Measurements from ENCODE around the gene PRKAG2.
"Not testable (repeated sequence)": the region's sequence is repeated elsewhere in the genome, so short reads cannot be mapped to it uniquely, and the experiment has no call there.

Gene PRKAG2

GRCh38 chr7:151837285-151838042, 39.5 kb downstream of the PRKAG2 start:
- no peak for DNase-seq (ENCODE audit: extremely low read depth in 1 of 2, low read depth in 1 of 2)

DNA sequence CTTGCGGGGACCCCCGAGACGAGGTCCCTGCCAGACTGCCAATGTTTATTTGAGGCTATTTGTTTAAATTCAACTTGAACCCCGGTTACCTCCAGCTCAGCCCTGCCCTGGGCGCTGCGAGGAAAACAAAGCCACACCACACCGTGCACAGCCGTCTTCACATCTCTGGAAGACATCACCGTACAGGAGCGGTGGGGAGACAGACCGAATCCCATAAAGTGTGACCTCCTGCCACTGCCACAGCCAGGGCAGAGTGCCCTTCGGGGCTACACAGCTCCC, 40.0 kb downstream of the PRKAG2 start:
- no peak for DNase-seq (ENCODE audit: extremely low read depth in 1 of 2, low read depth in 1 of 2)

DNA sequence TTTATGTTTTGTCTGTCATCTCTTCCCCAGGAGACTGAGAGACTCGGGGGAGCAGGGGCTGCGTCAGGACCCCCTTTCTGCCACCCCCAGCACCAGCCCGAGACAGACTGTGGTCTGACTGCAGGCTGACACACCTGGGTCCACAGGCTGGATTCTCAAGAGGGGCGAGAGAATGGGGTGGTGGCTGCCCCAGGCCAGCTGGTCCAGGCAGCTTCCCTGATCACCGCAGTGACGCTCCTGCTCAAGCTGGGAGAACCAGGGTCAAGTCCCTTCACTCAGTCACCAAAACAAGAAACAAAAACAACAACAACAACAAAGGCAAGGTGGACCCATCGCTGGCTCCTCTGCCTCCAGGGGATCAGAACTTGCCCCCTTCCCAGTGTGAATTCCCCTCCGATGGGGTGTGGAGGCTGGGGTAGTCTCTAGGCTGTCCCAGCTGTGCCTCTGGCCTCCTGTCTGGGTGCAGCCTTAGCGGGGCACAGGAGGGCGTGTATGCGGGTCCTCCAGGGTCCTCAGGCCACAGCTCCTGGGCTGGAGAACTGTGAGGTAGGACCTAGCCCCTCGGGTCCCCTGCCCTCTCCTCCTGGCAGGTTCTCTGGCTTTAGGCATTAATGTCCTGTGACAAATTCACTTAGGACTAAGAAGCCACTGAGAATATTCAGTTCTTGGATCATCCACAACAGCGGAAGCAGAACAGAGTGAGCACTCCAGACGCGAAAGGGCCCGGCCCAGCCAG, 40.6 kb downstream of the PRKAG2 start:
- DNase-seq (ENCODE audit: extremely low read depth in 1 of 2, low read depth in 1 of 2) = no peak

DNA sequence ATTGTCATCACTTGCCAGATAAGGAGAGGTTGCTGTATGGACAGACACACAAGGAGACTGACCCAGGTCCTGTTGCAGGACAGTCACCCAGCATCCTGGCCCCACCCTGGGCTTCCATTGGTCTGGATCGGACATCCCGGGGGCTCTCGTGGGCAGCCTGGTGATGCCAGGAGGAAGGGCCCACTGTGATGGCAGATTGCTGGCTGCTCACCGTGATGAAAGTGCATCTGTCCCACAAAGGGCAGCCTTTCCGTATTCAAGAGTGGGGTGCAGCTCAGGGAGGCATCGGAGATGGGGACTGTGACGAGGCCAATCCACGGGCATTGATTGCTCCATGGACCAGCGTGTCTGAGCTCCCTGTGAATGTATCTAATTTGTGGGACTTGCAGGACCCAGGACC, 41.3 kb downstream of the PRKAG2 start:
- DNase-seq (ENCODE audit: extremely low read depth in 1 of 2, low read depth in 1 of 2) = no peak

DNA sequence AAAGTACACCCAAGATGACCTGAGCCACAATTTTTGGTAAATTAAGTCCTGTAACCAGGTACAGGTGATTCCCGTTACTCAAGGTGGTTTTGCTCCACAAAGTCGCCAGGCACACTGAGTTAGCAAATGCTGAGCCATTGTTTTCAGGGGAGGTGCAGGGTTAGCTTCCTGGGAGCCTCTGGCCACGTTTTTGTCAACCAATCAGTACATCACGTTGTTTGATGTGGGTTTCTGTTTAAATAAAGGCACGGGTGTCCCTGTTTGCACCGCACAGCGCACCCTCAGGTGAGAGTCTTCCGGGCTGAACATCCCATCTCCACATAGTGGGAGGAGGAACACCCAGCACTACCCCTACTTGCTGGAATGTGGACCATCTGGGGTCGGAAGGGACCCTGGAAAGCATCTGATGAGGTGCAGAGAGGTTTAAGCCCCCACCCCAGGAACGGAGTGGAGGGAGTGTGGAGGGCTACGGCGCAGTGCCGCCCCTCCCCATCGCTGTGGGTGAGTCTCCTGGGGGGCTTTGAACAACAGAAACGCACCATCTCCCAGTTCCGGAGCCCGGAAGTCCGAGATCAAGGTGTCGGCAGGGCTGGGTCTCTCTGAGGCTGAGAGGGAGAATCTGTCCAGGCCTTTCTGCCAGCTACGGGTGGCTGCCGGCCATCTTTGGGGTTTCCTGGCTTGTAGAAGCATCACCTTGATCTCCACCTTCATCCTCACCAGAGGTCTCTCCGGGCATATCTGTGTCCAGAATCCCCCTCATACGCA, 42.5 kb downstream of the PRKAG2 start:
- no peak for DNase-seq (ENCODE audit: extremely low read depth in 1 of 2, low read depth in 1 of 2)

DNA sequence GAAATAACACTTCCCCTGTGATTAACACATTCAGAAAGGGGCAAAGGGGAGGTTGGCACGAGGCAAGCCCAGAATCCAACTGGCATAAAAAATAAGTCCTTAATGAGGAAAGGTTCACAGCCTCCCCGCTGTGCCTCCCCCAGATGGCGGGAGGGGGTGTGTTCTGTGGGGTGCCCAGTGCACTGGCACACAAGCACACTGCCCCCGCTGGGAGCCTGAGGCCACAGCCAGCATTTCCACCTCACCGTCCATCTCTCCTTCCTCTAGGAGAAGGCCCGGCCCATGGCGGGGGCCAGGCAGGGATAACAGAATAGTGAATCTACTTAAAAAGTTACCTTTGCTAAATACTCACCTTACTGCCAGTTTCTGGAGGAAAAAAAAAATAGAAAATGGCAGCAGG, 43.2 kb downstream of the PRKAG2 start:
- no peak for DNase-seq (ENCODE audit: extremely low read depth in 1 of 2, low read depth in 1 of 2)

- no peak for DNase-seq (ENCODE audit: extremely low read depth in 1 of 2, low read depth in 1 of 2)
Measured at GRCh38 chr7:151833213-151833651, 43.7 kb downstream of the PRKAG2 start.

- DNase-seq (ENCODE audit: extremely low read depth in 1 of 2, low read depth in 1 of 2) = no peak
Measured at GRCh38 chr7:151832656-151833055, 44.3 kb downstream of the PRKAG2 start.

DNA sequence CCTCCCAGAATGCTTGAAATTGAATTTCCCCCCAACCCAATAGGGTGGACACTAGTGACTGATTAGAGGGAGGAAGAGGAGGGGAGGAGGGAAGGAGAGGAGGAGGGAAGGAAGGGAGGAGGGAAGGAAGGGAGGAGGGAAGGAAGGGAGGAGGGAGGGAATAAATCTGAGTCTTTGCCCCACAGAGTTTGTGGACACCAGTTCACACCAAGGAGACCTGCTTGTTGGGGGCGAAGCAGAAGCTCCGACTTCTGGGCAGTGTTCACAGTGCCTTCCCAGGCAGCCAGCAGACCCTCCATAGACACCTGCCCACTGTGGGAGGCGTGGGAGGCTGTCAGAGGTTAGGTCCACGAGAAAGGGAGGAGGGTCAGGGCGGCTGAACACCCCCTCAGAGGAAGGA, 44.8 kb downstream of the PRKAG2 start:
- no peak for DNase-seq (ENCODE audit: extremely low read depth in 1 of 2, low read depth in 1 of 2)

- DNase-seq (ENCODE audit: extremely low read depth in 1 of 2, low read depth in 1 of 2) = no peak
Measured at GRCh38 chr7:151831606-151832005, 45.3 kb downstream of the PRKAG2 start.

- DNase-seq (ENCODE audit: extremely low read depth in 1 of 2, low read depth in 1 of 2) = no peak
Measured at GRCh38 chr7:151830121-151830830, 46.6 kb downstream of the PRKAG2 start.

- DNase-seq (ENCODE audit: extremely low read depth in 1 of 2, low read depth in 1 of 2) = no peak
Measured at GRCh38 chr7:151829707-151830106, 47.2 kb downstream of the PRKAG2 start.

- no peak for DNase-seq (ENCODE audit: extremely low read depth in 1 of 2, low read depth in 1 of 2)
Measured at GRCh38 chr7:151827620-151828019, 49.3 kb downstream of the PRKAG2 start.

DNA sequence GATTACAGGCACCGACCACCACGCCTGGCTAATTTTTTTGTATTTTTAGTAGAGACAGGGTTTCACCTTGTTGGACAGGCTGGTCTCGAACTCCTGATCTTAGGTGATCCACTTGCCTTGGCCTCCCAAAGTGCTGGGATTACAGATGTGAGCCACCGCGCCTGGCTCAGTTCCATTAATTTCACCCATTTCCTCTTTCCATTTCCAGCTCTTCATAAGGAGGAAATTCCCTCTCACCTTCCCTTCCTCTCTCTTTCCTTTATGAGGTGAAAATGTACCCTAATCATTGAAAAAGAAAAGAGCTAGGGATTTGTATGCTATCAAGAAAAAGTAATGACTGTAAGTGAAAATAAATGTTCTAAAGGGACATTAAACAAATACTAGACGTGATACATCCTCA, 50.6 kb downstream of the PRKAG2 start:
- DNase-seq (ENCODE audit: extremely low read depth in 1 of 2, low read depth in 1 of 2) = not testable (repeated sequence)

DNA sequence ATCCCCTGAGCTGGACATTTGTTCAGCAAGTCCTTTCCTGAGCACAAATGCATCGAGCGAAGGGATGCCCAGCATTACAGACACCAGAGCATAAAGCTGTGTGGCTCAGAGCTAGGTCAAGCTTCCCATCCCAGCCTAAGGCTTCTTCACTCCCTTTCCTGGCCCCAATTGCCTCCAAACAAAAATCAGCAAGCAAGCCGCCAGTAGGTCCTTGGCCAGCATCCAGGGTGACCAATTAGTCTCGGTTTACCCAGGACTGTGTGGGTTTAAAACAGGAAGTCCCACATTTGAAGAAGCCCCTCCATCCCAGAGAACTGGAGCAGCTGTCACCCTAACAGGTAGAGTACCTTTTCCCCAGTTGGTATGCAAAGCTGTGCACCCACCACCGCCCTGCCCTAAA, 51.2 kb downstream of the PRKAG2 start:
- DNase-seq (ENCODE audit: extremely low read depth in 1 of 2, low read depth in 1 of 2) = no peak

DNA sequence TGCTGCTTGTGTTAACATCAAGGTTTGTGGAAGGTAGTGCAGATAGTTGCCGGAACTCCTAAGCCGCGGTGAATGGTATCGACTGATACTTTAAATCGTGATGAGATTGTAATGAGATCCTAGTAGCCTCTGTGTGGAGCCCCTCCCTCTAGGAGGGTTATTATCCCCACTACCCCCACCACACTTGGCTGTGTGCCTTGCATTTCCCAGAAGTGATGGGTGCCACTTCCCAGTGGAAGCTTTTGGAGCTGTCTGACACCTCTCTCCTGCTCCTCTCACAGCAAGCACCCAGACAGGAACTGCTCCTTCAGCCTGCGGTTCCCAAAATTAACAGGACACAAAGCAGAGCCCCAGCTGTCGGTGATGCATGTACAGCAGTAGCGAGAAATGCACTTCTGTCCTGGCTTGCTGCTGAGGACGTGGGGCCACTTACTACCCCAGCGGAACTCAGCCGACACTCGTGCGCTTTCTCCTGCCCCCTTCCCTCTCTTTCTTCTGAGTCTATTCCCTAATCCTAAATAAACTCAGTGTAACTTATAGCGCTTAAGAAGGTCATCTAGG, 52.5 kb downstream of the PRKAG2 start:
- no peak for DNase-seq (ENCODE audit: extremely low read depth in 1 of 2, low read depth in 1 of 2)

DNA sequence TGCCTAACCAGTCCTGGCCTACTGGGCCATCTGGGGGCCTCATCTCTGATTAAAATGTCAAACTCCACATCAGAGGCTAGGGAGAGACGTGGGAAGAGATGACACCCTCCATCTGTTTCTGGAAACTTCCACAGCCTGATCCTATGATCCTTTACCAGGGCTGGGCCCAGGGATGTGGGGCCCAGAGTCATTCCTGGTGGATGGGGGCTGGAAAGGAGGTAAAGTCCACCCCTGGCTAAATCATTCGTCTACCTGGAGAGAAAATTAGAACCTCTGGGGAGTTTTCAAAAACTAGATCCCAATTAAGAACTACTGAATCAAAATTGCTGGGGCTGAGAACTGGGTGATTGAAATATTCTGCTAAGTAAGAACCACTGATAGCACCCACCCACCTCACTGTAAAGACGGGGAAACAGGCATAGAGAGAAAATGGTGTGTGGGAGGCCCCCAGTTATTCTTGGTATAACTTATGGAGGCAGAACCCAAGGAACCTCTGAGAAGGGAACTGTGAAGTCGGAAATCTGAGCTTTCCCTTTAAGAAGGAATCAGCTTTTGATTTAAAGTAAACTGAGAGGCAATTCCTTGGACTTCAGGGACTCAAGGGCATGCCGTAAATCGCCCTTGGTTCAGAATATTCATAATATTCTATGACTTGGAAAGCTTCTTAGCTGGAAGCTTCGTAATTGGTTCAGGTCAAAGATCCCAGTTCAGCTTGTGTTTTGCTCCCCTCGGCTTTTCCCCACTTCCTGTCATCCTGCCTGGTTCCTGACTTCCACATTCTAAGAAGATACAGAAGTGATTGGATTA, 53.1 kb downstream of the PRKAG2 start:
- no peak for DNase-seq (ENCODE audit: extremely low read depth in 1 of 2, low read depth in 1 of 2)

DNA sequence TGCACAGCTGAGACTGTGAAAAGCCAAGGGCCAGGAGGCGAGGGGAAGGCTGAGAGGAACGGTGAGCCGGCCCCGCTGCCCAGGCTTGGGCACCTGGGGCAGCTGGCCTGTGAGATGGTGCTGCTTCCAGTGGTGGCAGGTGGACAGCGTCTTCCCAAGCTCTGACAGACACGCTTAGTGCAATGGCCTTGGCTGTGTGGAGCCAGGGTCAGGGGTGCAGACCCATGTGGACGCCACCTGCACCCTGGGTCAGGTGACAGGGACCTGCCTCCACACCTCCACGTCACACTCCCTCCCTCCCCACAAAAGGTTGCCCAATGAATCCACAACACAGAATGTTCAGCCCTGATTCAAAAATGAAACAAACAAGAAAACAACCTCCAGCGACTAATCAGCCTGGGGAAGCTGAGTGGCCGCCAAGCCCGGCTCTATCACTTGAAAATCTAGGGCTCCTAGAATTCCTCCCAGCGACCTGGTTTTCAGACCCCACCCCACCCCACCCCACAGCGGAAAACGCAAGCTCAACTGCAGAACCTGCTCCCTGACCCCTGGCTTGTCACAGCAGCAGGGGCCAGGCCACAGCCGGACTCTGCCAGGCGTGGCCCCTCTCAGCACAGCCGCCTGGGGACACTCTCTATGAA, 54.3 kb downstream of the PRKAG2 start:
- no peak for DNase-seq (ENCODE audit: extremely low read depth in 1 of 2, low read depth in 1 of 2)

- DNase-seq (ENCODE audit: extremely low read depth in 1 of 2, low read depth in 1 of 2) = no peak
Measured at GRCh38 chr7:151821806-151822540, 54.9 kb downstream of the PRKAG2 start.
